OCI-M2 (cell line): Measurements from ENCODE around the gene FIG4.
"Not testable (repeated sequence)": the region's sequence is repeated elsewhere in the genome, so short reads cannot be mapped to it uniquely, and the experiment has no call there.

ENCODE experiments used
- DNase-seq: peaks from one replicate; lab custom pipeline; 2025; ENCODE audit not compliant: unreplicated experiment; lab: John Stamatoyannopoulos, UW

Gene FIG4

DNA sequence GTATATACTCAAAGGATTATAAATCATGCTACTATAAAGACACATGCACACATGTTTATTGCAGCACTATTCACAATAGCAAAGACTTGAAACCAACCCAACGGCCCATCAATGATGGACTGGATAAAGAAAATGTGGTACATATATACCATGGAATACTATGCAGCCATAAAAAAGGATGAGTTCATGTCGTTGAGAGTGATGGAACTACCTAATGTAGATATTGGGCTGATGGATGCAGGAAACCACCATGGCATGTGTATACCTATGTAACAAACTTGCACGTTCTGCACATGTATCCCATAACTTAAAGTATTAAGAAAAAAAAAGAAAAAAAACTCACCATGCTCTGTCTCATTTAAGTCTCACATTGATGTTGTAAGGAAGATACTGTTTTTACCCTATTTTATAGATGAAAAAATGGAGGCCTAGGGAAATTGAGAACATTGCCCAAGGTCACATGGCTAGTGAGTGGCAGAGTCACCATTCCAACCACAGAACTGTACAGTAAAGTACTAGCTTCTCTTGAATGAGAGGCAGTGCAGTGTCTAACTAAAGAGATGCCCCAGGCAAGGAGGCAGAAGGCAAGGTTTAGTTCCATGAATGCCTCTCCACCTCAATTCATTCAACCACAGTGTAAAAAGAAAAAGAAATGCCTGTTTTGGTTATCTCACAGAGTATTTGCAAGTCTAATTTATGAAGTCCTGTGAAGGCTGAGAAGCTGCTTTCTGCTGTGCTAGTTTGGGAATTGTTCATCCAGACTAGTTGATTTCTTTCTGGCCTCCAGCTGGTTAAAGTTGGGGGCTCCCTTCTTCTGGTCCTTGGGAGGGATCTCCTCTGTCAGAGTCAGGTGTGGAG is 68.2 kb downstream of the FIG4 start:
- no peak for DNase-seq

DNA sequence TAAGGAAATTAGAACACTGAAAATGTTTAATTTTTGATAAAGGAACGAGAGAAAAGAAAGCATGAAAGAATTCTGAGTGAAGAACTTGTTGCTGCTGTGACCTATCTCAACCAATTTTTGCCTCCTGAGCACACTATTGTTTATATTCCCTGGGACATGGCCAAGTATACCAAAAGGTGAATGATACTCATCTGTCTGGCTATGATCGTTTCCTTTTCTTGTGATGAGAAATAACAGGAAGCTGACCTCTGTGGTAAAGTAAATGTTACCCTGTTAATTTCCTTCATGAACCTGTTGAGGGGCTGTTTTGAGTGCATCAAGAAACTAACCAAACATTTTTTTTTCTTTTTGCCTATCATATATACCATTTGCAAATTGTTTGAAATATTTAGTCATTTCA is 69.1 kb downstream of the FIG4 start:
- DNase-seq = no peak

DNA sequence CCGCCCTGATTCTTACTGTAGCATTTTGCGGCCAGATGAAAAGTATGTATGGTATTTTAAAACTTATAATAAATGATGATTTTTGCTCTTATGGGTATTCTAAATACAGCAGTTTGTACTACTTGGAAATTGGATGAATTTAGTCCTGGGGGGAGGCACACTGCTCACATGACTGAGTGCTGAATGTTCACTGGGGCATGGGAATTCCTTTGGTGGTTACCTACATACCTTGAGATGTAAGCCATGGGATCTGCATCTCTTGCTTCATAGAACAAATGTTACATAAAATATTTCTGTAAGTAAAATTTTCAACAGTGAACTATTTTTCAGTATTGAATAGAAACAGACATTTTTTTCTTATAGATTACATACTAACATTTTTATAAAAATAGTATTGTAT is 71.1 kb downstream of the FIG4 start:
- DNase-seq = no peak

DNA sequence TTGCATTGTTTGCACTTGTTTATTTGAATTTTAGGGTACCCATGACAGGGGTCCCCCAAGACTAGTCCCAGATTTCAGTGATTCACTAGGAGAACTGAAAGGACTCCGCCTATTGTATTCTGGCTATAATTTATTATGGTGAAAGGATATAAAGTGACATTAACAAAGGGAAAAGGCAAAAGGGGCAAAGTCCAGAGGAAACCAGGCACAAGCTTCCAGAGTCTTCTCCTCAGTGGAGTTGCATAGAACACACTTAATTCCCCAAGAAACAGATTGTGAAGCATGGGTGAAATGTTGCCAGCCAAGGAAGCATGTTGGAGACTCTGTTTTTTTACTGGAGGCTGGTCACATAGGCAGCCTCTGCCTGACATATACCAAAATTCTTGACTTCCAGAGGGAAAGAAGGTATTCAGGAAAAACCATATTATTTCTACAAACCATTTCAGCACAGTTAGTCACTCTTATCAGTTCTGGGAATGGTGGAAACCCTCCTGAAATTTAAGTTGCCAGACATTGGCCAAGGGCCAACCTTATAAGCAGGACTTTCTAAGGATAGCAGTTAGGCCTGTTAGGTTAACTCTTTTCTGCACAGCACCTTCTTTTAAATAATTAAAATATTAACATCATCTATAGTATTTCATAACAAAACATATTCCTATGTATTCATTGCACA is 71.8 kb downstream of the FIG4 start:
- DNase-seq = no peak

DNA sequence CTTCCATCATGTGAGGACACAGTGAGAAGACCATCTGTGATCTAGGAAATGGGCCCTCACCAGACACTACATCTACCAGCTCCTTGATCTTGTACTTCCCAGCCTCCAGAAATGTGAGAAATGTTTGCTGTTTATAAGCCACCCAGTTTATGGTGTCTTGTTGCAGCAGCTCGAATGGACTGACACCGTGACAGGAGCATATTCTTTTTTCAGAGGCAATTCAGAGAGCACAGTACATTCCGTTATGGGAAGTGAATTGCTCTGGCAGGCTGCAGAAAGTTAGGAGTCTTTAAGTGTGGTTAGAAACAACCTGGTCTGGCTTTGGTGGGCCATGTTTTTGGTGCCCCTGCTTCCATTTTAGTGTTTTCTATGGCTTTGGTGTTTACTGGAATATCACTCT is 75.1 kb downstream of the FIG4 start:
- DNase-seq = no peak

DNA sequence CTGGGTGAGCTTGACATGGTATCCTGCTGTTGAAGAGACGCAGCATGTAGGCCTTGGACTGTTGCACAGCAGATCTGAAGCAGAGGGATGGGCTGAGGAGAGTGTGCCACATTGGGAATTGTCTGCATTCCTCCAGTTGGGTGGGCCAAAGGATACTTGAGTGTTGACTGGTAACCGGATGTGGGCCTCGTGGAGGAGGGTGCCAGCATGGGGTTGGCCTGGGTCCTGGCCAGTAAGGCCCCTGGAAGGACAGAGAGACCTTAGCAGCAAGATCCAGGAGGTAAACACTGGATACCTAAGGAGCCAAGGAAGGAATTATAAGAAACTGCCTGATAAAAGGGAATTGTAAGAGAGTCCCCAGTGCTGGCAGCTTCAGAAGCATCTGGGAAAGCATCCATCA is 76.9 kb downstream of the FIG4 start:
- DNase-seq = no peak

DNA sequence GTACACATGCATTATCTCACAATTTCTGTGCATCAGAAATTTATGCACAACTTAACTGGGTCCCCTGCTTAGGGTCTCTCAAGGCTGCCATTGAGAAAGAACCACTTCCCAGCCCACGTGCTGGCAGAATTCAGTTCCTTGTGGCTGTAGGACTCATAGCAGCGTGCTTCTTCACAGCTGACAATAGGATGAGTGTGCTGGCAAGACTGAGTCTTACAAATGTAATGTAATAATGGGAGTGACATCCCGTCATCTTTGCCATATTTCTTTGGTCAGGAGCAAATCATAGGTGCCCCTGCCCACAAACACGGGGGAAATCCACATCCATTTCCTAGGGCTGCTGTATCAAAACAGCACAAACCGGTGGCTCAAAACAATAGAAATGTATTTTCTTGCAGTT is 77.4 kb downstream of the FIG4 start:
- DNase-seq = no peak

DNA sequence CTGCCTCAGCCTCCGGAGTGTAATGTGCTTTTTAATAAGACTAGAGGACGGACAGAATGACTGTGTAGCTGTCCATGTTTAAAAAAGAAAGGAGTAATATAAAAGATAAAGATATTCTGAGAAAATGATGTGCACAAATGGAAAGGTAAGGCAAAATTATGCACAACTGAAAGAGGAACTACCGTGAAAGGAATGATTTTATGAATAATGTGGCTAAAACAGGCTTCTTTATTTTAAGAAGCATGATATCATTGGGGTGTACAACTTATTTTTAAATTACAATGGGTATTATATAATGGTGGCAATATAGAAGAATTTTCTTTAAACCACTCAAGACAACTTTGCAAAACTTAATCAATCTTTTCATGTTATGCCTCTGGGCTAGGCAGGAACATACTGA is 78.1 kb downstream of the FIG4 start:
- no peak for DNase-seq

DNA sequence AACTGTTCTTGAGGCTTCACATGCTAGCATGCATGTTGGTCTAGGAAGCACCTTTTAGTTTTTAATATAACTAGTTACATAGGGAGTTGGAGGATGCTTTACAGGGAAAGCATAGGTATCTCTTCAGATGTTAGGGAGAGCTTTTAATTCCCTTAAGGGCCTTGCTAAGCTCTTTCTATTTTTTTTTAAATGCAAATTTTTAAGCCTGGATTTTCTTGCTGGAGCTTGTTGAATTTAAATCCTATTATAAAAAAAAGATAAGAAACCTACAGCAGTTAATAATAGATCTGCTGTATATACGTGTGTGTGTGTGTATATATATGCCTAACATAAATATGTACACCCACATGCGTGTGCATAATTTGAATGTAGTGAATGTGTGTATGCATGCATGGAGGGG is 79.0 kb downstream of the FIG4 start:
- DNase-seq = no peak

DNA sequence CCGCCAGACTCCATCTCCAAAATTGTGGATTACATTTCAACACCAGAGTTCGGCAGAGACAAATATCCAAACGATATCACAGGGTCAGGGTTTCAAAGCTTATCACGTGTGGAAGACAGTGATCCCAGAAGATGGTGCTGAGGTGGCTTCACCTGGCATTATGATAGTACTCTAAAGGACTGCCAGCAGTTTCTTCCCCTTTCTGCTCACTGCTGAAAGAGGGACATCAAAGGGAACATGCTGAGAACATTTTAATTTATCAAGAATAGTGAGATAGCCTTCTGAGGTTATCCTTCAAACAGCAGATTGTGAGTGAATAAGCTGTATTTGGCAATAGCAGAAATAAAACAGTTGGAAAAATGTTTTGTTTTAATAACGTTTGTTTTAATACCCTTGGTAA is 79.7 kb downstream of the FIG4 start:
- no peak for DNase-seq

DNA sequence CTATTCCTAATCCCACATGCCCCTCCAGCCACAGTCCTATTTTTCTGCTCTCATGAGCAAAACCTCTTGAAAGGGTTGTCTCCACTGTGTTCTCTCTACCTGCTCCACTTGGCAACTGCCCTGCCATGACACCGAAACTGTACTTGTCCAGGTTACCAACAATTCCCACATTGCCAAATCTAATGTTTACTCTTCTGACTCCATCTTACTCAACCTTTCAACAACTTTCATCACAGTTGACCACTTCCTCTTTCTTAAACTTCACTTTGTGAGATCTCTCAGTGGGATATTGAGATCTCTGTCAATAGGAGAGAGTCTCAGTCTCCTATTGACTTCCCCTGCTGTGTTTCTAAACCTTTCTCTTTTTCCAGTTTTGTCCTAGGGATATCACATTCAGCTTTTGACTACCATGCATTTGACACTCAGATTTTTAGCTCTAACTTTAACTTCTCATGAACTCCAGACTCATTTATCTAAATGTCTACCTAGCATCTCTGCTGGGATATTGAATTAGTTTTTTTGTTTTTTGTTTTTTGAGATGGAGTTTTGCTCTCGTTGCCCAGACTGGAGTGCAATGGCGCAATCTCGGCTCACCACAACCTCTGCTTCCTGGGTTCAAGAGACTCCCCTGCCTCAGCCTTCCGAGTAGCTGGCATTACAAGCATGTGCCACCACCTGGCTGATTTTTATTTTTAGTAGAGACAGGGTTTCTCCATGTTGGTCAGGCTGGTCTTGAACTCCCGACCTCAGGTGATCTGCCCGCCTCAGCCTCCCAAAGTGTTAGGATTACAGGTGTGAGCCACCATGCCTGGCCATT is 81.1 kb downstream of the FIG4 start:
- not testable (repeated sequence) for DNase-seq

DNA sequence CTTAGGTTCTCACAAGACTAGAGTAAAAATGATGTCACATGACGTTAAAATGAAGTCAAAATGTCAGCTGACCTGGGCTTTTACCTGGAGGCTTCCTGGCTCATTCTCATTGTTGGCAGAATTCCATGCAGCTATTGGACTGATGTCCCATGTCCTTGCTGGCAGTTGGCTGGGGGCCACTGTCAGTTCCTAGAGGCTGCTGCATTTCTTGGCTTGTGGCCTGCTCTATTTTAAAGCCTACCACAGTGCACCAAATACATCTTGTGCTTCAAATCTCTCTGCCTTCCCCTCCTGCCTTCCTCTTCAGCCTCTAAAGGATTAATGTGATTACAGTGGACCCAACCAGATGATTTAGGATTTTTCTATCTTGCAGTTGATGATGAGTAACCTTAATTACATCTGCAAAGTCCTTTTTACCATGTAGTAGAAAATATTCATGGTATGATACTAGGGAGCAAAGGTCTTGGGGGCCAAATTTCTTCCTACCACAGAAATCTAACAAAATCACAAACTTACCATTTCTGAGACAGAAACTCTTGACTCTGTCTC is 81.9 kb downstream of the FIG4 start:
- no peak for DNase-seq

DNA sequence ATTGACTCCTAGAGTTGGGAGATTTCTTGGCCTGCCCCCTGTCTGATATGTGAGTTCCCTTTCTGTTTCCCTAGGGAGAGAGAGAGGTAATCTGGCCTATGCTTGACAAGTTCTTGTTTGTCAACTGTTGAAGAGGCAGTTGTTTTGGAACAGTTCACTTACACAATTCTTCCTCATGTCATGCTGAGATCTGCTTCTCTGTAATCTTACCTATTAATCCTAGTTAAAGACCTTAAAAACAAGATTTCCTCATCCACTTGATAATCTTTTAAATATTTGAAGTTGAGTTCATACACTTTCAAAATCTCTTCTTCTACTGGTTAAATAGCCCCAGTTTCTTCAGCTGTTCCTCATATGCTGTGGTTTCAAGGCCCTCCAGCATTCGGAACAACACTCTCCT is 89.9 kb downstream of the FIG4 start:
- no peak for DNase-seq

DNA sequence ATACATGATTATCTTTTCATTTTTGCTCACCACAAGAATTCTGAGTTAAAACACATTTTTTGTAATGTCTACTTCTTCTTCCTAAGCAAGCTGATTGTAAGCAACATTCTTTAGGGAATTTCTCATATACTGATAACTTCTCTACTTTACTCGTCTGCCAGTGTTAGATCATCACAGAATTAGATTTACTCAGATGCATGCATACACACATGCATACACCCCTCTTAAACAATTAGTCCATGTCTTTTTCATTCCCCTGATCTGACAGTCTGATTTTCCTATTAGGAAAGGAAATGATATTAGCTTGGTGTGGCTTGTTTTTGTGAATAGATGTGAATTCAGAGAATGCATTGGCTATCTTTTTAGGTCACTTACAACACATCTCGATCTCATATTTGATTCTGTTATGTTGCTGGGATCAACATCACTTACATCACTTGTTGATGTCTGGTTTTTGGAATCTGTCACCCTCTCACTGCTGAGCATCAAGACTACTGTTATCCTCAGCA is 91.4 kb downstream of the FIG4 start:
- DNase-seq = no peak

DNA sequence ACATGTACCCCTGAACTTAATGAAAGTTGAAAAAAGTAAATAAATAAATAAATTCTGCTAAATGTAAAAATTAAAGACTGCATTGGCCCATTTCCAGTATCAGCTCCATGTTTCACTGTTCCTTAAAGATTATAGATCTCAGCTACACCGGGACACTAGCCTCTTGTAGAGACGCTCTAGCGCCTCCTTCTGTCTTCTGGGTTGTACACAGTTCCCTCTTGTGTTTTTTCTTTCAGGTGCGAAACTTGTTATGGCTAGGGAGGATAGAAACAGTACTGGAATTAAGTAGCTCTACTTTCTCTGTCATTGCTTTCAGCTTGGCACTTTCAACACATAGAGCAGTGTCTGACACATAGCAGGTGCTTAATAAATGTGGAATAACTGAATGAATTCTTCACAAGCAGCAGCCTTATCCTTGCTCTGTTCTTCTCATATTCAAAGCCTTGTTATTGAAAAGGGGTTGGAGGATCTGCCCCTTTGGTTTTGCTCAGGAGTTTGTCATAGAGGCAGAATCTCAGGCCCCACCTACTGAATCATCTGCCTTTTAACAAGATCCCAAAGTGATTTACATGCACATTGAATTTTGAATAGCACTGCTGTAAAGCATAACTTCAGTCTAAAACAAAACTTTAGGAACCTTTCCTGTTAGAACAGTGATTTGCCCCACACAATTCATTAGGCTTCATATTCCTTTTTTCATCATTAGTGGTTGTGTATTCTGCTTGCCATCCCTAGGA is 92.3 kb downstream of the FIG4 start:
- no peak for DNase-seq

DNA sequence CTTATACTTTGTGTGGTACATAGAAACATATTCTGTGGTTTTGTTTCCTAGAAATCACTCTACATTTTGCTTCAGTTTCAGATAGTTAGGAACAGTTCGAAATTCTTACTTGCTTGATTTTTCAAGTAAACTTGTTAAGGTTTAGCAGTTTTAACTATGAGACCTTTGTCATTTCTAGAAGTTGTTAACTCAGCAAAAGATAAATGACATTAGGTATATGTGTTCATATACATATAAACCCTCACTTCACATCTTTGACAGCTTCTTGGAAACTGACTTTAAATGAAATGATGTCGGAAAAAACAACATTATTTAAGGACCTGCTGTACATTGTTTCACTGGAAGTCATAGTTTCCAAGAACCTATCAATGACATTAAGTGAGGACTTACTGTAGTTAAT is 96.2 kb downstream of the FIG4 start:
- no peak for DNase-seq

DNA sequence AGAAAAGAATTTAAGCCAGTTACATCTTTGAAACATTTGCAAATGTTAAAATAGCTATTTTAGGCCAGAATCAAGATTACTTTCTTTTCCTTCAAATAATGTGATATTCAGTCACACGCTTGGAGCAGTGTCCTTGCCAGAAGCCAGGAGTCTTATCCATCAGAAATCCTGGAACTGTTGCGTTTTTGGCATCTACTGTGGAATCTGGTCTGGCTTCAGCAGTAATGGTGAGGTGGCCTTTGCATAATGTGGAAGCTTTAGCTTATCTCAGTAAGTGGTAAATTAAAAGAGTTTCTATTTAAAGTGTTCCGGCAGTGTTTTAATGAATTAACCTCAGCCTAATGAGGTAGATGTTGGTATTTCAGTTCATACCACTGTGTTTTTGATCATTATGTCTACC is 97.6 kb downstream of the FIG4 start:
- no peak for DNase-seq

DNA sequence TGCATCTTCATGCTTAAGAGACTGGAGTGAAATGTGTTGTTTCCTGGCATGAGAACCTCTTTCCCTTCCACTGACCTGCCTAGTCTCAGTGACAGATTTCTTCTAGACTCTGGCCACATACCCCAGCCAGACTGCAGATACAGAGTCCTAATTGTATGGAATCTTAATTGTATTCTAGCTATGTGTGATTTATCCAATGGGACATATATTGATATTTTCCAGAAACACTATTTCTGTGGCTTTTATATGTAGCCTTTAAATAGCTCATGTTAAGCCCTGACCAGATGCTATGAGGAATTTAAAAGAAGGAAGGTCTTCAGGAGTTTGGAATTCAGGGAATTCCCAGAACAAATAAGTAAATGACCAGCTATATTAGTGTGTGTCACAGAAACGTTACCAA is 99.0 kb downstream of the FIG4 start:
- DNase-seq = no peak

DNA sequence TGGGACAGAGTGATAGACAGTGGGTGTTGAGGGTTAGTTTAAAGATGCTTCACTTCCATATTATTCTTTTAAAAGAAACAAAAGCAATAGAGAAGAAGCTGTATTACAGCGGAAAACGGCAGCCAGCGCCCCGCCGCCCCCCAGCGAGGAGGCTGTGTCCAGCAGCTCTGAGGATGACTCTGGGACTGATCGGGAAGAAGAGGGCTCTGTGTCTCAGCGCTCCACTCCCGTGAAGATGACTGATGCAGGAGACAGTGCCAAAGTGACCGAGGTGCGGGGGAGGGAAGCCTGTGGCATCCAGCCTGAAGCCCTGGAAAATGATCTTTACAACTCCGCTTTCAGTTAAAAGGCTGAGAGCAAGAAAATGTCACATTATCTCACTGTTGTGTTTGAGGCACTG is 100.2 kb downstream of the FIG4 start:
- DNase-seq = no peak

DNA sequence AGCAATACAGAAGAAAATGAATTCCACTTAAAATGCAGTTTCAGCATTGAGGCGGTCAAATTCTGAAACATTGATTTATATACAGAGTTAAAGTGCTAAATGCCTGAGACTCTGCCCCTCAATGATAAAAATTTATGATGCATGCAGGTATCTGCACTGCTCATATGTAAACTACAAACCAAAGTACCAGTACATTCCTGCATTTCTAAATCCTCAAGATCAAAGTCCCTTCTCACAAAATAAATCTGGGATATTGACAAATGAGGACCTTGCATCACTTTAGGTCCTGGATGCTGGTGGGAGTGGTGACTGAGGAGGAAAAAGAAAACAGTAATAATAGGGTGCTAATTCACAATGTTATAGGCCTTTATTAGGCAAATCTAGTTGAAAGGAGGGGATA is 101.9 kb downstream of the FIG4 start:
- DNase-seq = no peak

DNA sequence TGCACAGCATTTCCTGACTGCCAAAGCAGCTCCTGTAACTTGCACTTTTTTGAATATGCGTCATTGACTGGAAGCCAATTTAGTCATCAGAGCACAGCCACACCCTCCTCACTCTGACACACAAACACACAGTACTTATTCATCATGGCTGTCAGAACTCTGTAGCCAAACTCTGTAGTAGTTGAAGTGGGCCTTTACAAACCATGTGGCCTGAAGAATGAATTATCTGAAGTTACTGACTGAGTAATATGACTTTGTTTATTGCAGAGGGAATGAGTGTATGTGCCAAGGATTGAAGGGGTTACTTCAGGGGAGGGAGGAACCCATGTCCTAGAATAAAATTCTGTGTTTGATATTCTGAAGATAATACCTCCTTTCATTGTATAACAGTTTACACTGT is 102.7 kb downstream of the FIG4 start:
- DNase-seq = no peak
